ENCODE results near the gene CTNNA3. TPM values are rescaled to one million over a fixed set of nuclear protein-coding genes. Genes with fewer than 3 reads are reported as not detected.
A peak's percentile ranks its signal among the peaks of the same experiment; 100 is the strongest.
"Not testable (repeated sequence)": the region's sequence is repeated elsewhere in the genome, so short reads cannot be mapped to it uniquely, and the experiment has no call there.

CTNNA3 gene
- total RNA-seq, 1 experiment from 2014 or later = not detected

DNA sequence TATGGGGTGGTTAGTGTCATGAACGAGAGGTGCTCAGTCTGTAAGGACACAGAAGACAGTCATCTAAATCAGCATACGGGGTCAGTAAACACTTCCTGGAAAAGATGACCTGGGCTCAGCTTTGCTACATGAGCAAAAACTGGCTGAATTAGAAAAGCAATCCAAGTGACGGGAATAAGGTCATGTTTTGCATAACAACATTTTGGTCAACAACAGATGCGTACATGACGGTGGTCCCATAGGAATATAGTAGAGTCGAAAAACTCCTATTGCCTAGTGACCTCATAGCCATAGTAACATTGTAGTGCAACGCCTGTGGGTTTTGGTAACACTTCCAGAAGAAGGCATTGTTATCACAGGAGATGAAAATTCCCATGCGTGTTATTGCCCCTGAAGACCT lies 92.9 kb downstream of the CTNNA3 start:
- no peak for DNase-seq (ENCODE audit: low read depth)

DNA sequence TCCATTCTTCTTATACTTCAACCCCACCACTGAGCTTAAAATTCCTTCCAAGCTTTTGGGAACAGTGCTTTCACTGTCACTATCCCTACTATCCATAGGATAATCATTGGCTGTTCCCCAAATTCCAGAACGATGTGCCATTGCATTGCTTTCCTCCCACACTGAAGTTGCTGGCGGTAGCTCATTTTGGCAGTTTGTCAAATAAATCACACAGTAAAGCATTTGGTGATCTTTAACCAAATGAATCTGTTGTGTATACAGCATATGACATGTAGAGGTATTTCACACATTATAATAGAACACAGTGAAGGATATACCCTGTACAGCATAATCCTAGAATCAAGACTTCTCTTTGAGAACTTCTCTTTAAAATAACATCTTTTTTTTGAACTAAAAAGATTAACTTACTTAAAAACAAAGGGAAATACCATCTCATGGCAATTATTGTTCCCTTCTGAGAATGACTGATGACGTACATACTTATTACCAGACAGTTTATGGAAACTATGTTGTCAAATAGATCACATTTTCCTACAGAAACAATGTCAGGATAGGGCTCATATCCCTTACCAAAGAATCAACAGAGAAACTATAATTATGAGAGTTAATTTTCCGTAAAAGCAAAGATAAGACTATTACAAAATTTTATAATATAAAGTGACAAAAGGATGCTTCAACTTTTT lies 93.6 kb downstream of the CTNNA3 start:
- DNase-seq (ENCODE audit: low read depth) = peak; percentile 49

GRCh38 chr10:67599597-67599996 lies 96.4 kb downstream of the CTNNA3 start:
- DNase-seq (ENCODE audit: low read depth) = no peak

DNA sequence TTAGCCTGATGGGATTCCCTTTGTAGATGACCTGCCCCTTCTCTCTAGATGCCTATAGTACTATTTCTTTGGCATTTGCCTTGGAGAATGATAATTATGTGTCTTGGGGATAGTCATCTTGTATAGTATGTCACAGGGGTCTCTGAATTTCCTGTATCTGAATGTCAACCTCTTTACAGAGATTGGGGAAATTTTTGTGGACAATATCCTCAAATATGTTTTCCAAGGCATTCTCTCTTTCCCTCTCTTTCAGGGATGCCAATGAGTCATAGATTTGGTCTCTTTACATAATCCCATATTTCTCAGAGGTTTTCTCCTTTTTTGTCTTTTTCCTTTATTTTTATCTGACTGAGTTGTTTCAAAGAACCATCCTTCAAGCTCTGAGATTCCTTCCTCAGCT lies 99.4 kb downstream of the CTNNA3 start:
- no peak for DNase-seq (ENCODE audit: low read depth)

- no peak for DNase-seq (ENCODE audit: low read depth)
These were observed 108.2 kb downstream of the CTNNA3 start for GRCh38 chr10:67587771-67588170.

GRCh38 chr10:67575532-67575931 lies 120.5 kb downstream of the CTNNA3 start:
- DNase-seq (ENCODE audit: low read depth) = no peak

DNA sequence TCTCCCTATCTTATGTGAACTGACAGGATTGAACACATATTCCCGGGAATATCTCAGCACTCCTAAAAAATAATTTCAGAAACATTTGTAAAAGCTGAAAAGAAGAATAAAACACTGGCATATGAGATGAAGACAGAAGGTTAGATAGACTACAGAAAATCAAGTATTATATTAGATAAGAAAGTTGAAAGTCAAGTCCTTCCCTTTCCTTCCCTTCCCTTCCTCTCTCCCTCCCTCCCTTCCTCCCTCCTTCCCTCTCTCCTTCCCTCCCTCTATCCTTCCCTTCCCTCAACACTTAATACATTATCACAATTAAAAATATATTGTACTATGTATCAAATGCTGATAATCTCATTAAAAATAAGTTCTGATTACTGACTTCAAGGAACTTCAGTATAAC lies 122.5 kb downstream of the CTNNA3 start:
- no peak for DNase-seq (ENCODE audit: low read depth)

GRCh38 chr10:67571503-67571902 lies 124.5 kb downstream of the CTNNA3 start:
- DNase-seq (ENCODE audit: low read depth) = no peak

GRCh38 chr10:67558311-67558710 lies 137.7 kb downstream of the CTNNA3 start:
- not testable (repeated sequence) for DNase-seq (ENCODE audit: low read depth)

DNA sequence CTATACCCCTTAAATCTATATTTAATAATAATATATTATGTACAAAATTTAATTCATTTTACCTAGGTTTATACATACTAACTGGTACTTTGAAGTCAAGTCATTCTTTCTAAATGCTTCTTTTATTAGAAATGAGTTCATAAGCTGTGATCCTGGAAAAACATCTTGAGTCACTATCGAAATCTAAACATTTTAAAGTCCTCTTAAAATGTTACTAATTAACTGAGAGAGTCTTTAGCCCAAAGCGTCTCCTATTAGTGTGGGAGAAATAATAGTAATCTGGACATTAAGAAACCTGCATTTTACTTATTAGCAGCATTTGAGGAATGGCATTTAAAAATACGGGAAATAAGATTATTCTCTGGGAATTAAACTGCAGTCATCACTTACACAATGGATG lies 142.7 kb downstream of the CTNNA3 start:
- no peak for DNase-seq (ENCODE audit: low read depth)

- DNase-seq (ENCODE audit: low read depth) = no peak
These were observed 145.1 kb downstream of the CTNNA3 start for GRCh38 chr10:67550838-67551402.

DNA sequence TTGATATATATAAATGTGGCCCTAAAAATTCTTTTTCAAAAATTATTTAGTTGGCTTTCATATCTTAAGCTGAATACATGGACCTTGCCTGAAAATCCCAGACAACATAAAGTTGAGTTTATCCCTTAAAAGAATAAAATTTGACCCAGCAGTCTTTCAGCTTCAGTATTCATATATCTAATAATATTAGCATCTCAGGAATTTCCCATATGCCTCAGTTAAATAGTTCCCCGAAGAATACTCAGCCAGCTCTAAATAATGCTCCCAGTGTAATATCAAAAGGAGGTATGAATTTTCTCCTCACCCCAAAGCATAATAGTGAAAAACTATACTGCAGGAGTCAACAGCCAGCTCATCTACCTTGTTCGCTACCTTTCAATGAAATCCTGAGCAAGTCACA lies 145.9 kb downstream of the CTNNA3 start:
- DNase-seq (ENCODE audit: low read depth) = no peak

DNA sequence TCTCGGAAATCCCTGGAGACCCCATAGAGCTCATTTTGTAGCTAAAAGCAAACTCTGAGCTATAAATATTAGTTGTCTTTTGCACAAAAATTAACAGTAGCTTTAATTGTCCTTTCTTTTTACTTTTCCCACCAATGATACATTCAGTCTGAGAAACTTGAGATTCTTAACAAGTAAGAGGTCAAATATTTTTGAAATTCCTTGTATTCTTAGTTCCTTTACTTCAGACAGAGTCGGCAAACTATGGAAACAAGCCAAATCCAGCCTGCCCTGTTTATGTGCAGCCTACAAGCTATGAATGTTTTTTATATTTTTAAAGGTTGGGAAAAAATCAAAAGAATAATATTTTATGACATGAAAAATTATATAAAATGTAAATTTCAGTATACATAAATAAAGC lies 146.6 kb downstream of the CTNNA3 start:
- DNase-seq (ENCODE audit: low read depth) = no peak

DNA sequence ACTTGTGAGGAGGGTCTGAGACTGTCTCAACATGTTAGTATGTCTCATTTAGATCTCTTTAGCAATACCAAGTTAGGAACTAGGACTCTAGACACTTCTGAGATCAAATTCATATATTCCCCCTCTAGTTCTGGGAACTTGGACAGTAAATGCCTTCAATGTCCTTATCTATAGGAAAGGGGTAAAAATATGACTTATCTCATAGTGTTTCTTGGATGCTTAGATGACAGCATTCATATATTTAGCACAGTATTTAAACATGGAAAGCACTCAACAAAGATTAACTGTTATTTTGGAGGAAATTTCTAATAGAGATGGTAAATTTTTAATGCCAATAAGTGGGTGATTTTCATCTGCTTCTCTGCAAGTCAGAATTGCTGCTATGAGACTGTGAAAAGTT lies 154.6 kb downstream of the CTNNA3 start:
- DNase-seq (ENCODE audit: low read depth) = no peak

- DNase-seq (ENCODE audit: low read depth) = no peak
These were observed 156.7 kb downstream of the CTNNA3 start for GRCh38 chr10:67539312-67539711.

DNA sequence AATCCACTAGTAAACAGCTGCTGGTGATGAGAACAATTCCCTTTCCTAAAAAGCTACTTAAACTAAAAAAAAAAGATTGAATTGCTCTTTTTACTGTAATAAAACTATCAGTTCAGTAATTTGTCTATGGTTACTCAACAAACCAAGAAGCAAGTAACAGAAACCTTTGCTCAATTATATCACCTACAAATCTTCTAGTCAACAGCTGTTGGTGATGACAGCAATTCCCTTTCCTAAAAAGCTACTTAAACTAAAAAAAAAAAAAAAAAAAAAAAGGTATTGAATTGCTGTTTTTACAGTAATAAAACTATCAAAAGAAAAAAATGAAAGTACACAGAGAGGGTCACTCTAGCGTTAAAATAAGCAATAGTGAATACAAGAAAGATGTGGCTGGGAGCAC lies 158.1 kb downstream of the CTNNA3 start:
- no peak for DNase-seq (ENCODE audit: low read depth)

DNA sequence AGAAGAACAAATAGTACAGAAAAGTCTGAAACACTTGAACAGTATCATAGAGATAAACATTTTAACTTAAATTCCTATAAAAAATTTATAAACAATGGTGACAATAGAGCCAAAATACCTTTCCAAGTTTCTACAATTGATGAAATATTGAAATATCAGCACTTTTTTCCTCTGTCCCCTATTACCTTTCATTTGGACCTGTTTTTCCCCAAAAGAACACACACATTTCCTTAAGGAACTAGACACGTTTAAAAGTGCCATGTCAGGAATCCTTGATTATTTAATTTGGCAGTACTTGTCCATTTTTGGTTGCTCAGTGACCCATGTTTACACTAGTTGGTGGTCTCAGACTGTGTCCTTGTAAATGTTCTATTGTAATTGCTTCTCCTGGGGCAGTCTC lies 162.6 kb downstream of the CTNNA3 start:
- DNase-seq (ENCODE audit: low read depth) = no peak

GRCh38 chr10:67530990-67531389 lies 165.0 kb downstream of the CTNNA3 start:
- DNase-seq (ENCODE audit: low read depth) = not testable (repeated sequence)

DNA sequence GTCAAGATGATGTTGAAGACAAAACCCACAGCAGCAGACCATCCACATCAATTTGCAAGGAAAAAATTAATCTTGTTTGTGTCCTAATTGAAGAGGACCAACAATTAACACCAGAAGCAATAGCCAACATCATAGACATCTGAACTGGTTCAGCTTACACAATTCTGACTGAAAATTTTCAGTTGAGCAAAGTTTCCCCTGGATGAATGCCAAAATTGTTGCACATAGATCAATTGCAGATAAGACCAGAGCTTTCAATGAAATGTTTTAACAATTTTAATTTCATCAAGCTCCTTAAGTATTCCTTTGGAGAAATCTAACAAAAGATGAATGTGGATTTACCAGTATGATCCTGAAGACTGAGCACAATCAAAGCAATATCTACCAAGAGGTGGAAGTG lies 168.6 kb downstream of the CTNNA3 start:
- DNase-seq (ENCODE audit: low read depth) = no peak

GRCh38 chr10:67521546-67521945 lies 174.4 kb downstream of the CTNNA3 start:
- DNase-seq (ENCODE audit: low read depth) = no peak

- peak; percentile 2 for DNase-seq (ENCODE audit: low read depth)
These were observed 175.0 kb downstream of the CTNNA3 start for GRCh38 chr10:67520924-67521520.

- no peak for DNase-seq (ENCODE audit: low read depth)
These were observed 176.6 kb downstream of the CTNNA3 start for GRCh38 chr10:67519434-67519833.

DNA sequence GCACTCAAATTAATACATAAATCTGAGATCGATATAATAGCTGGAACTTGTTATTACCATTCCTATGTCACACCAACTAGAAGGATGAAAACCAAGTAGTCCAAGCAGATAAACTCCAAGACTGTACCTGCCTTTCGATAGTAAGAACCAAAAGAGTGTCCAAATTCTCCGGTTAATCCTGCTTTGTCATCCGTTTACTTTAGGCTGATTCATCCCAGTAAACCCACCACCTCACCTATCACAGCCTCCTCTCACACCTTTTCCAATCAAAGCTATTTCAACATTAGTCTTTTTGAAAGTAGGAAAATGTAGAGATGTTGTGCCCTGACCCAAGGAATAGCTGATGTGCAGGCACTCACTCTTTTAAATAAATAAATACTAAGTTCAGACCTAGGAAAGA lies 177.2 kb downstream of the CTNNA3 start:
- DNase-seq (ENCODE audit: low read depth) = no peak

DNA sequence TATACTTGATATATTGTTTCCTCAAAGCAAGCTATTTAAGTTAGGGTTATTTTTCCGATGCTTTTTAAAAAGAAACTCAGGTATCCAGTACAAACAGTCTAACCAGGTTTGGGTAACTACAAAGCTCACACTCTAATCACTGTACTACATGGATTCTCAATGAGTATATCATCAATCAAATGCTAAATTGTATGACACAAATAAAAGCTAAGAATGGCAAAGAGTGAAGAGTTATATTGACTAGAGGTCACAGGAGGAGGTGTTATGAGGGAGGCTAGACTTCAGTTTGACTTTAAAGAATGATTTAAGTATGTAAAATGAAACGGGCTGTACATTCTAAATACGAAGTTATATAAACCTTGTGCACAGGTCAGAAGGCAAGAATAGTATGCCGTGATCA lies 178.0 kb downstream of the CTNNA3 start:
- DNase-seq (ENCODE audit: low read depth) = no peak
